ENCODE data around the gene MYH10.
"Not testable (repeated sequence)": the region's sequence is repeated elsewhere in the genome, so short reads cannot be mapped to it uniquely, and the experiment has no call there.

MYH10 gene

GRCh38 chr17:8556074-8556473 lies 74.5 kb downstream of the MYH10 start:
- DNase-seq (ENCODE audit: low read depth in 2 of 2) = no peak

- DNase-seq (ENCODE audit: low read depth in 2 of 2) = no peak
Measured at GRCh38 chr17:8555062-8555461, 75.5 kb downstream of the MYH10 start.

- no peak for DNase-seq (ENCODE audit: low read depth in 2 of 2)
Measured at GRCh38 chr17:8552577-8553320, 77.8 kb downstream of the MYH10 start.

- DNase-seq (ENCODE audit: low read depth in 2 of 2) = no peak
Measured at GRCh38 chr17:8542599-8543502, 87.7 kb downstream of the MYH10 start.

- not testable (repeated sequence) for DNase-seq (ENCODE audit: low read depth in 2 of 2)
Measured at GRCh38 chr17:8539976-8540375, 90.5 kb downstream of the MYH10 start.

GRCh38 chr17:8537734-8538133 lies 92.8 kb downstream of the MYH10 start:
- no peak for DNase-seq (ENCODE audit: low read depth in 2 of 2)

- DNase-seq (ENCODE audit: low read depth in 2 of 2) = no peak
Measured at GRCh38 chr17:8534498-8535188, 95.9 kb downstream of the MYH10 start.

GRCh38 chr17:8532021-8532420 lies 98.5 kb downstream of the MYH10 start:
- DNase-seq (ENCODE audit: low read depth in 2 of 2) = no peak

GRCh38 chr17:8522577-8522976 lies 107.9 kb downstream of the MYH10 start:
- DNase-seq (ENCODE audit: low read depth in 2 of 2) = no peak

GRCh38 chr17:8520981-8521380 lies 109.5 kb downstream of the MYH10 start:
- DNase-seq (ENCODE audit: low read depth in 2 of 2) = no peak

GRCh38 chr17:8518850-8519249 lies 111.7 kb downstream of the MYH10 start:
- no peak for DNase-seq (ENCODE audit: low read depth in 2 of 2)

GRCh38 chr17:8518326-8518725 lies 112.2 kb downstream of the MYH10 start:
- DNase-seq (ENCODE audit: low read depth in 2 of 2) = no peak

- DNase-seq (ENCODE audit: low read depth in 2 of 2) = no peak
Measured at GRCh38 chr17:8514801-8515200, 115.7 kb downstream of the MYH10 start.

GRCh38 chr17:8506145-8506544 lies 124.4 kb downstream of the MYH10 start:
- no peak for DNase-seq (ENCODE audit: low read depth in 2 of 2)

GRCh38 chr17:8504460-8505207 lies 125.9 kb downstream of the MYH10 start:
- DNase-seq (ENCODE audit: low read depth in 2 of 2) = no peak

GRCh38 chr17:8503807-8504206 lies 126.7 kb downstream of the MYH10 start:
- DNase-seq (ENCODE audit: low read depth in 2 of 2) = no peak

- no peak for DNase-seq (ENCODE audit: low read depth in 2 of 2)
Measured at GRCh38 chr17:8503368-8503767, 127.2 kb downstream of the MYH10 start.

- DNase-seq (ENCODE audit: low read depth in 2 of 2) = no peak
Measured at GRCh38 chr17:8502126-8502525, 128.4 kb downstream of the MYH10 start.

GRCh38 chr17:8500609-8501008 lies 129.9 kb downstream of the MYH10 start:
- no peak for DNase-seq (ENCODE audit: low read depth in 2 of 2)

- DNase-seq (ENCODE audit: low read depth in 2 of 2) = no peak
Measured at GRCh38 chr17:8499614-8500013, 130.9 kb downstream of the MYH10 start.

- no peak for DNase-seq (ENCODE audit: low read depth in 2 of 2)
Measured at GRCh38 chr17:8499171-8499570, 131.4 kb downstream of the MYH10 start.

- DNase-seq (ENCODE audit: low read depth in 2 of 2) = no peak
Measured at GRCh38 chr17:8496081-8496480, 134.4 kb downstream of the MYH10 start.

Measured in stimulated activated CD8-positive, alpha-beta memory T cell treated with anti-CD3 and anti-CD28 coated beads, Interleukin-15, amount 100 ng/mL, for 48 hours (primary cell).